H9 (cell line): ENCODE data around the gene CDHR2. TPM values are rescaled to one million over a fixed set of nuclear protein-coding genes. Genes with fewer than 3 reads are reported as not detected.

Source experiments
- DNase-seq: peaks from one replicate; pipeline ENCODE4 v3.0.0-alpha.2; 2017
- H2AFZ ChIP-seq: one replicate; pipeline ENCODE4 v1.6.1; 2013; ENCODE audit warnings: mild to moderate bottlenecking, low read length, control low read depth, moderate library complexity
- H2AK5ac ChIP-seq: 2 replicates; pipeline ENCODE4 v1.6.1; 2013; ENCODE audit warnings: low read length, control low read depth, mixed read lengths; ENCODE audit not compliant: insufficient read length
- H2BK120ac ChIP-seq: one replicate; pipeline ENCODE4 v1.6.1; 2013; ENCODE audit warnings: low read depth, mild to moderate bottlenecking, low read length, control low read depth, inconsistent platforms; ENCODE audit not compliant: poor library complexity, severe bottlenecking
- H2BK12ac ChIP-seq: 2 replicates; pipeline ENCODE4 v1.6.1; 2013; ENCODE audit warnings: low read length, control low read depth, mixed read lengths, low read depth; ENCODE audit not compliant: insufficient read length
- H2BK15ac ChIP-seq: 2 replicates; pipeline ENCODE4 v1.6.1; 2013; ENCODE audit warnings: low read depth, low read length, control low read depth
- H2BK20ac ChIP-seq: one replicate; pipeline ENCODE4 v1.6.1; 2013; ENCODE audit warnings: low read depth, mild to moderate bottlenecking, low read length, control low read depth, inconsistent platforms; ENCODE audit not compliant: poor library complexity, severe bottlenecking
- H2BK5ac ChIP-seq: 2 replicates; pipeline ENCODE4 v1.6.1; 2013; ENCODE audit warnings: low read length, control low read depth, mixed read lengths; ENCODE audit not compliant: insufficient read length
- H3K14ac ChIP-seq: 2 replicates; pipeline ENCODE4 v1.6.1; 2013; ENCODE audit warnings: low read length, control low read depth; ENCODE audit not compliant: insufficient read depth
- H3K18ac ChIP-seq: 2 replicates; pipeline ENCODE4 v1.6.1; 2013; ENCODE audit warnings: low read depth, mild to moderate bottlenecking, mixed read lengths, low read length, control low read depth; ENCODE audit not compliant: insufficient read length
- H3K23ac ChIP-seq: 2 replicates; pipeline ENCODE4 v1.6.1; 2013; ENCODE audit warnings: low read length, control low read depth, mixed read lengths, low read depth; ENCODE audit not compliant: insufficient read length
- H3K23me2 ChIP-seq: 2 replicates; pipeline ENCODE4 v1.6.1; 2013; ENCODE audit warnings: low read depth, mild to moderate bottlenecking, mixed read lengths, low read length, control low read depth; ENCODE audit not compliant: insufficient read length, poor library complexity, severe bottlenecking
- H3K27ac ChIP-seq: 2 replicates; pipeline ENCODE4 v1.5.1; 2013; ENCODE audit warnings: low read length, control low read depth, mixed read lengths, low read depth; ENCODE audit not compliant: insufficient read length
- H3K27me3 ChIP-seq: 2 replicates; pipeline ENCODE4 v1.6.1; 2013; ENCODE audit warnings: low read length, control low read depth, inconsistent platforms; ENCODE audit not compliant: insufficient read depth
- H3K4ac ChIP-seq: 2 replicates; pipeline ENCODE4 v1.6.1; 2013; ENCODE audit warnings: low read depth, mild to moderate bottlenecking, control low read depth, inconsistent platforms, low read length, moderate library complexity
- H3K4me1 ChIP-seq: 2 replicates; pipeline ENCODE4 v1.6.1; 2013; ENCODE audit warnings: low read length, control low read depth, inconsistent platforms; ENCODE audit not compliant: insufficient read depth
- H3K4me2 ChIP-seq: 2 replicates; pipeline ENCODE4 v1.6.1; 2013; ENCODE audit warnings: low read length, control low read depth, mixed read lengths; ENCODE audit not compliant: insufficient read length, insufficient read depth
- H3K56ac ChIP-seq: 2 replicates; pipeline ENCODE4 v1.6.1; 2013; ENCODE audit warnings: low read depth, mild to moderate bottlenecking, mixed read lengths, low read length, control low read depth; ENCODE audit not compliant: insufficient read length
- H3K79me1 ChIP-seq: 2 replicates; pipeline ENCODE4 v1.6.1; 2013; ENCODE audit warnings: low read depth, mild to moderate bottlenecking, moderate library complexity, low read length, control low read depth, inconsistent platforms; ENCODE audit not compliant: insufficient read depth, poor library complexity, severe bottlenecking
- H3K79me2 ChIP-seq: 2 replicates; pipeline ENCODE4 v1.6.1; 2013; ENCODE audit warnings: low read length, control low read depth, inconsistent platforms; ENCODE audit not compliant: insufficient read depth
- H3K9ac ChIP-seq: 2 replicates; pipeline ENCODE4 v1.6.1; 2013; ENCODE audit warnings: low read length, control low read depth, mixed read lengths; ENCODE audit not compliant: insufficient read length; ENCODE audit errors: extremely low read depth
- H3K9me3 ChIP-seq: one replicate; pipeline ENCODE4 v1.6.1; 2013; ENCODE audit warnings: low read depth, low read length, inconsistent platforms; ENCODE audit not compliant: control insufficient read depth
- H3T11ph ChIP-seq: one replicate; pipeline ENCODE4 v1.6.1; 2013; ENCODE audit warnings: mild to moderate bottlenecking, low read length, control low read depth, inconsistent platforms
- H4K20me1 ChIP-seq: one replicate; pipeline ENCODE4 v1.6.1; 2013; ENCODE audit not compliant: control insufficient read depth, insufficient read length, insufficient read depth
- H4K5ac ChIP-seq: 2 replicates; pipeline ENCODE4 v1.6.1; 2013; ENCODE audit warnings: low read depth, mild to moderate bottlenecking, mixed read lengths, low read length, control low read depth; ENCODE audit not compliant: insufficient read length
- H4K8ac ChIP-seq: replicated peaks from 2 replicates; pipeline ENCODE4 v1.6.1; 2013; ENCODE audit warnings: low read length, control low read depth, mixed read lengths, low read depth; ENCODE audit not compliant: insufficient read length
- H4K91ac ChIP-seq: 2 replicates; pipeline ENCODE4 v1.6.1; 2013; ENCODE audit warnings: low read depth, mild to moderate bottlenecking, moderate library complexity, mixed read lengths, low read length, control low read depth; ENCODE audit not compliant: insufficient read length
- H3K27ac Mint-ChIP-seq, 3 experiments: 2 replicates in 2 of 3; 3 replicates in 1 of 3; pipeline ENCODE4 v1.8.0; 2020 to 2021; ENCODE audit warnings: mixed read lengths in 3 of 3, mild to moderate bottlenecking in 1 of 3, moderate library complexity in 1 of 3
- H3K27me3 Mint-ChIP-seq: 2 replicates; pipeline ENCODE4 v1.8.0; 2021; ENCODE audit warnings: low read depth, mild to moderate bottlenecking, moderate library complexity, mixed read lengths
- H3K36me3 Mint-ChIP-seq, 3 experiments: 2 replicates in 2 of 3; 3 replicates in 1 of 3; pipeline ENCODE4 v1.8.0; 2020 to 2021; ENCODE audit warnings: low read depth in 3 of 3, mixed read lengths in 3 of 3; ENCODE audit not compliant: insufficient read depth in 1 of 3
- H3K4me1 Mint-ChIP-seq, 2 experiments: 2 replicates each; pipeline ENCODE4 v1.8.0; 2020; ENCODE audit warnings: mixed read lengths in 2 of 2
- H3K4me3 Mint-ChIP-seq, 2 experiments: 2 replicates in 1 of 2; 3 replicates in 1 of 2; pipeline ENCODE4 v1.8.0; 2020 to 2021; ENCODE audit warnings: mild to moderate bottlenecking in 2 of 2, mixed read lengths in 2 of 2, moderate library complexity in 1 of 2
- H3K9me3 Mint-ChIP-seq, 2 experiments: 2 replicates in 1 of 2; 3 replicates in 1 of 2; pipeline ENCODE4 v1.8.0; 2020; ENCODE audit warnings: mild to moderate bottlenecking in 2 of 2, mixed read lengths in 2 of 2, moderate library complexity in 1 of 2
- CTCF ChIP-seq: fragments of 200-600 bp; sonication (generic); conservative IDR thresholded peaks from 3 replicates; pipeline ENCODE4 v1.8.0; 2021; ENCODE audit warnings: antibody characterized with exemption, mild to moderate bottlenecking
- WGBS: extraction: QIAGEN DNeasy Blood & Tissue Kit; methylation state at CpG from one replicate; pipeline ENCODE4 v1.1.7; 2013; ENCODE audit warnings: missing lambda C conversion rate, low lambda C conversion rate, mixed read lengths; ENCODE audit not compliant: insufficient read length; ENCODE audit errors: extremely low coverage; 5-methylcytosine and 5-hydroxymethylcytosine counted together
- total RNA-seq: library from RNA; stranded (reverse); gene quantifications from 2 replicates; pipeline ENCODE4 v1.2.1, GENCODE V29; 2021

CDHR2 gene
- total RNA-seq, 1 experiment from 2014 or later, result 0.90 TPM

DNA sequence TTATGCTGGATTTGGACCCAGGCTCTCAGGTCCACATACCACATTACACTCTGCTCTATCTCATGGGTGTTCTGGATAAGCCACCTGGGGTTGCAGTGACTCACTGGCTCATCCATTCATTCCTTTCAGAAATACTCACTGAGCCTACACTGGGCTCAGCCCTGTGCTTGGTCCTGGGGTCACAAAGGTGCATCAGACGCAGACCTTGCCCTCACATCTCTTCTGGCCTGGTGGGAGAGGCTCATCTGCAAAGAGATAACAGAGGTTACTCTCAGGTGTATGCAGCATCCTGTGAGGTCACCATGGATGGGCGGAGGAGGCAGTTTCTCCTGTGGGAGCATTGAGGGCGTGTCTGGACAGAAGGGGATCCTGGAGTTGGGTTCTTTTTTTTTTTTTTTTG is 12.1 kb downstream of the CDHR2 start:
- Histone ChIP-seq H3K18ac (no peak overlapping the region), H2BK15ac (no peak overlapping the region), H3K9ac (no peak overlapping the region), H2BK120ac (no peak overlapping the region), H2BK12ac (no peak overlapping the region), H3K27me3 (no peaks in the 10 kb centered on the region), H4K91ac (no peak overlapping the region), H3K79me1 (no peaks in the 10 kb centered on the region), H2BK5ac (no peak overlapping the region), H3K4ac (no peak overlapping the region), H3K4me2 (no peak overlapping the region), H3K9me3 (no peaks in the 10 kb centered on the region), H3K14ac (no peak overlapping the region), H4K8ac (no peak overlapping the region), H3K56ac (no peak overlapping the region), H2AK5ac (no peak overlapping the region), H3K4me1 (no peaks in the 10 kb centered on the region), H3K23me2 (no peaks in the 10 kb centered on the region), H3K27ac (no peak overlapping the region), H4K20me1 (no peaks in the 10 kb centered on the region), H3K23ac (no peak overlapping the region), H4K5ac (no peak overlapping the region), H3K79me2 (no peaks in the 10 kb centered on the region), H3T11ph (no peak overlapping the region), H2BK20ac (no peak overlapping the region), H2AFZ (no peak overlapping the region)
- peaks cover 3% of the 10 kb centered on the region for H3K27me3 Mint-ChIP-seq
- H3K36me3 Mint-ChIP-seq, result no peaks in the 10 kb centered on the region; a peak in 1 of 7 replicates
- no peak for TF ChIP-seq CTCF
- H3K27ac Mint-ChIP-seq, result no peak overlapping the region
- no CpG with 5 or more reads among the region's 3 CpGs for WGBS
- no peak for DNase-seq
- peaks cover 3 to 6% of the 10 kb centered on the region in 2 experiments; a peak in 4 of 5 replicates for H3K9me3 Mint-ChIP-seq
- peaks cover 24 to 25% of the 10 kb centered on the region in 2 experiments for H3K4me1 Mint-ChIP-seq
- no peak overlapping the region for H3K4me3 Mint-ChIP-seq
